PC-9 (cell line): ENCODE data around the gene PKIB.
A peak's percentile ranks its signal among the peaks of the same experiment; 100 is the strongest.
"Not testable (repeated sequence)": the region's sequence is repeated elsewhere in the genome, so short reads cannot be mapped to it uniquely, and the experiment has no call there.

Experiments
- CTCF ChIP-seq: fragments of 200-600 bp; sonication (generic); conservative IDR thresholded peaks from 2 replicates; pipeline ENCODE4 v1.6.1; 2017; ENCODE audit warnings: mixed run types, antibody characterized with exemption, mild to moderate bottlenecking, moderate library complexity
- EZH2 ChIP-seq: fragments of 200-600 bp; sonication (generic); IDR thresholded peaks from 2 replicates; pipeline ENCODE4 v1.8.0; 2017; ENCODE audit warnings: antibody characterized with exemption, low read depth

- TF ChIP-seq CTCF: peak; percentile 58
- not testable (repeated sequence) for TF ChIP-seq EZH2
Measured at GRCh38 chr6:122744247-122744646, 134.0 kb downstream of the PKIB start.
